HG02981 (cell line): ENCODE measurements around the gene PIK3CG.
"Not testable (repeated sequence)": the region's sequence is repeated elsewhere in the genome, so short reads cannot be mapped to it uniquely, and the experiment has no call there.

Source experiments
- ATAC-seq: cut with Tn5 transposase; IDR thresholded peaks from one replicate; pipeline ENCODE4 v1.9.1; 2021; ENCODE audit warnings: mild to moderate bottlenecking, moderate library complexity; ENCODE audit not compliant: unreplicated experiment

Gene PIK3CG

GRCh38 chr7:106885652-106886051 lies 20.6 kb downstream of the PIK3CG start:
- no peak for ATAC-seq

- ATAC-seq, result peak; percentile 39
Observed at GRCh38 chr7:106887421-106887820, 22.3 kb downstream of the PIK3CG start.

DNA sequence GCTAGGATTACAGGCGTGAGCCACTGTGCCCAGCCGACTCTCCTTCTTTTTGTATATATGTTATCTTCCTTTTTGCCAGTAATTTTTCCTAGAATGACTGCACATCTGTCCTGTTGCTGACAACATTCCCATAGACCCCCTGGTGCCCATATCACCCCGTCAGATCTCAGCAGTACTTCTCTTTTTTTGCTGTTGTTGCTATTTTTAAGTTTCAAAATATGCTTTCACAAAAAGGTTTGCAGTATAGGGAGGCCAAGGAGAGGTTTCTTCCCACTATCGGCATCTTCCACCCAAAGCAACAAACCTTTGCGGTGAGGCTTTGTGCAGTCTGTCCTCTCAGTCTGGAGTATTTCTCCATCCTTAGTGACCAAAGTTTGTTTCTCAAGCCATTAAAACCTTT lies 23.1 kb downstream of the PIK3CG start:
- no peak for ATAC-seq

DNA sequence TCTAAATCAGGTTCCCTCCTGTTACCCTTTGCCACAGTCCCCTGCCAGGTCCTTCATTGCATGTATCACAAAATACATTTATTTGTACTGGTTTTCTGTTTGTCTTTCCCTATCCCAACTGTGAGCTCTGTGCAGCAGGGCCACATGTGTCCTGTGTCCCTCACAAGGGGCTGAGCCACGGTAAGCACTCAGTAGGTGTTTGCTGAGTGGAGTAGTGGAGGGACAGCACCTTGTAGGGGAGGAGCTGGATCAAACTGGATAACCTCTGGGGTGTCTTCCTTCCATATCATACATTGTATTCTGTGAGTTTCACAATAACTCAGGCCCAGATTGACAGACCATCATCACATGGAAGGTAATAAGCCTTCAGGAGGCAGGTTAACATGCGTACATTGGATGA lies 25.9 kb downstream of the PIK3CG start:
- ATAC-seq, result no peak

DNA sequence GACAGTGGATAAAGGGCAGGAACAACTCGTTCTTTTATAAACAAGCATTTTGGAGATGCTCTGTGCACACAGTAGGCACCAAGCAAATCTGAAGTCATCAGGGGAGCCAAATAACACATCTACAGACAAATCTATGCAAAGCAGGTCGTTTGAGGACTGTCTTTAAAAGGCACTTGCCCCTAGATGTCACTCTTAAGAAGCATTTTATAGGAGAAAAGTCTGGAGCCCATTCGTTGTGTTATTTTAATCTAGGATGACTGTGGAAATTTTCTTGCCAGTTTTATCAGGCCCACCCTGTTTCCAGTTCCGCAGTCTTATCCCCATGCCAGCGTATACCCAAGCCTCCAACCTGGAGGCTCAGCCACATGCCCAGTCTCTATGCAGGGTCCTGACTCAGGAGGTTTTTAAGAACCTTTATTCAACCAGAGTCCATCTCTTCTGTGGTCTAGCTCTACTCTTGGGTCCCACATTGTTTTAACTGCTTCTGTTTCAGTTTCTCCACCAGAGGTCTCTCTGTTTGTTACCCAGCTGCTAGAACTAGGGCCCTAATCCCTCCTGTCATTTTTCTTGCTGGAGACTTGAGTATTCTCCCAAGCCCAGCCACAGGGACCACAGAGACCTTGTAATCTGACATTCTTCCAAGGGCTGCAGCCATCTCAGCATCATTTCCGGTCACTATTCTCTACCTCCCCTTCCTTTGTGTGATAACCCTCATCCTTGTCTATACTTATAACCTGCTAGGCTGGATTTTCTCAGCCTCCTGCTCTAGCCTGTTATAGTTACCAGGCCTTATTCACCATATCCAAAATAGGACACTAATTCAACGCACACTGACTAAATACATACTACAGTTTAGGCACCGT lies 26.7 kb downstream of the PIK3CG start:
- ATAC-seq, result no peak

DNA sequence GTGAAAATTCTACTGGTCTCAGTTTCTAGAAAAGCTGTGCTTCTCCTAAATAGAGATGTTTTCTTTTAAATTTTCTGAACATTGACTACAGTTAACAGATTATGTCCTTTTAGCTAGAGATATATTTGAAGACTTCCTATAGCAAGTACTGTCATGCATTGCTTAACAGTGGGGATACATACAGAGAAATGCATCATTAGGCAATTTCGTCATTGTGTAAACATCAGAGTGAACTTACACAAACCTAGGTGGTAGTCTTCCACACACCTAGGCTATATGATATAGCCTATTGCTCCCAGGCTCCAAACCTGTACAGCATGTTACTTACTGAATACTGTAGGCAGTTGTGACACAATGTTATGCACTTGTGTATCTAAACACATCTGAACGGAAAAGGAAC lies 28.5 kb downstream of the PIK3CG start:
- ATAC-seq, result no peak

DNA sequence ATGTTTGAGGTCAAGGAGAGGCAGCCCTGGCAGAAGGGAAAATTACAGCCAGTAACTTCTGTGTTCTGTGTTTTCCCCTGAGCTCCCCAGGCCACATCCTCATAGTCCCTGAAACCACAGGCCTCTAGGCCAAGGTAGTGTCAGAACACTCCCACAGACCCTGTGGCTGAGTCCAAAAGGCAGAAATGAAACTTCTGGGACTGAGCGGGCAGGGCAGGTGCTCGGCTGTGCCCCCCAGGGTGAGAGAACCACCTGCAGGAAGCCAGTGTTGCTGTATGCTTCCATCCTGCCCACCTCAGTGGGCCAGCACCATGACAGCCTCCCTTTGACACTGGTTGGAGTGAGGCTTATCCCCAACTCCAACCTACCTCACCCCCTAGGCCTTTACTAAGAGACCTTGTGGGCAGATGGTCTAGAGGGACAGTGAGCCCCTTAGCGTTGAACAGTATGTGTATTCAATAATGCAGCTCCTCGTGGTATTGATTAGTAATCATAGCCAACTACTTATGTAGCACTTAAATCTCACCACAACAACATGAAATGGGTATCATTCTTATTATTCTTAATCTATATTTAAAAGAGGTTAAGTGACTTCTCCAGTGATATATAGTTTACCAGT lies 30.3 kb downstream of the PIK3CG start:
- peak; percentile 92 for ATAC-seq

GRCh38 chr7:106896231-106896630 lies 31.1 kb downstream of the PIK3CG start:
- no peak for ATAC-seq

GRCh38 chr7:106897553-106897952 lies 32.5 kb downstream of the PIK3CG start:
- ATAC-seq, result not testable (repeated sequence)

DNA sequence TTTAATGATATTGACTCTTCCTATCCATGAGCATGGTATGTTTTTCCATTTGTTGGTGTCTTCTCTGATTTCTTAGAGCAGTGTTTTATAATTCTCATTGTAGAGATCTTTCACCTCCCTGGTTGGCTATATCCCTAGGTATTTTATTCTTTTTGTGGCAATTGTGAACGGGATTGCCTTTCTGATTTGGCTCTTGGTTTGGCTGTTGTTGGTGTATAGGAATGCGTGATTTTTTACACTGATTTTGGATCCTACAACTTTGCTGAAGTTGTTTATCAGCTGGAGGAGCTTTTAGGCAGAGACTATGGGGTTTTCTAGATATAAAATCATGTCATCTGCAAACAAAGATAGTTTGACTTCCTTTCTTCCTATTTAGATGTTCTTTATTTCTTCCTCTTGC lies 33.9 kb downstream of the PIK3CG start:
- ATAC-seq, result not testable (repeated sequence)

DNA sequence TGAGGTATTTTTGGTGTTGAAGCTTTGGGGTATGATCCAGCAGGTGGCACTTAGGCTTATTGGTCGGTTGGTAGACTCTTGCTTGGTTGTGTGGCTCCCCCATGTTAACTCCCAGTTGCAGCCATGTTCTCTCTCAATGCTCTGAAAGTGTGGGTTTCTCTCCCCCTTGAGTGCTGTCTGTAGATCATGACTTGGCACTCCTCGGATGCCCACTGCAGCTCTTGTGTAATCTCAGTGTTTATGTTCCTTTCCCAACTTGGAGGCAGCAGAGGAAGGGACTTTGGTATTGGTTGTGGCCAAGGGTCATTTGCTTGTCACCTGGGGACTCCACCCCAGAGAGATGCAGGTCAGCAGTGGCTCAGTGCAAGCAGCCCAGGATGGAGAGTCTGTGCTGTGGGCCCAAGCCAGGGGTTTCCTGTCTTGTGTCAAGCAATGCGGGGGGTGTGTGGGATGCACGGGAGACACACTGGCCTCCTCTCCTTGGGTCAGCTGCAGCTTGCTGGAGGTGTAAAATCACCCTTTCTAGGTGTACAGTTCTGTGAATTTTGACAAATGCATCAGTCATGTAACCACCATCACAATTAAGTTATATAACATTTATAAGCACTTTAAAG lies 36.9 kb downstream of the PIK3CG start:
- ATAC-seq, result no peak

DNA sequence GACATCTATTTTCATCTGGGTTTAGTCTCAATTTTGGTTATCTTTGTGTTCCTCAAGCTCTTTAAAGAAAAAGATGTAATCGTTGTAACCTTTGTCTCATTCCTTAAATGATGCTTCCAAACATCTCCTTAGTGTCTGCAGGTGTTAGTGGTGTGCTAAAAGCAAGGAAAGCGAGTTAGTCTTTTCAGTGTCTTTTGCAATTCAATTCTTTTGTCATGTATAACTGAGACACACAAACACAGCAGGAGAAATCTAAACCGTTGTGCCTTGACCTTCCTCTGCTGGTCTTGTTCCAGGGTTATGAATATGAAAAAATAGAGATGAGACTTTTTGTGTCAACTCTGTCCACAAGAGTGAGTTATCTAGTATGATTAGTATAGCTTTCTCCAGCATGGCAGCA lies 40.7 kb downstream of the PIK3CG start:
- no peak for ATAC-seq

- no peak for ATAC-seq
Observed at GRCh38 chr7:106911959-106912358, 46.9 kb downstream of the PIK3CG start.

- ATAC-seq, result no peak
Observed at GRCh38 chr7:106914018-106914607, 49.0 kb downstream of the PIK3CG start.

- ATAC-seq, result no peak
Observed at GRCh38 chr7:106915407-106915806, 50.3 kb downstream of the PIK3CG start.

- ATAC-seq, result peak; percentile 96
Observed at GRCh38 chr7:106915873-106916272, 50.8 kb downstream of the PIK3CG start.

DNA sequence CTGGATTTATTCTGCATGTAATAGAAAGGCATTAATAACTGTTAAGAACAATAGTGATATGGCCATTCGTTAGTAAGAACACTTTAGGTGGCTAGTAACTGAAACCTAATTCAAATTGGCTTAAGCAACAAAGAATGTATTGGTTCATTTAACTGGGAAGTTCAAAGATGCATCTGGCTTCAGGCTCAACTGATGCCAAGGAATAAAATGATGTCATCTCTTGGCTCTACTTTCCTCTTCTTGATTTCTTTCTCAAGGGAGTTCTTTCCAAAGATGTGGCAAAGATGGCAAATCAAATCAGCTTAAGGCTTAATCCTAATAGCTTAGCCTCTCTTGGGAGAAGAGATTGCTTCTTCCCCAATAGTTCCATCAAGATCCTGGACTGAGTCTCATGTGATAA lies 51.6 kb downstream of the PIK3CG start:
- no peak for ATAC-seq

DNA sequence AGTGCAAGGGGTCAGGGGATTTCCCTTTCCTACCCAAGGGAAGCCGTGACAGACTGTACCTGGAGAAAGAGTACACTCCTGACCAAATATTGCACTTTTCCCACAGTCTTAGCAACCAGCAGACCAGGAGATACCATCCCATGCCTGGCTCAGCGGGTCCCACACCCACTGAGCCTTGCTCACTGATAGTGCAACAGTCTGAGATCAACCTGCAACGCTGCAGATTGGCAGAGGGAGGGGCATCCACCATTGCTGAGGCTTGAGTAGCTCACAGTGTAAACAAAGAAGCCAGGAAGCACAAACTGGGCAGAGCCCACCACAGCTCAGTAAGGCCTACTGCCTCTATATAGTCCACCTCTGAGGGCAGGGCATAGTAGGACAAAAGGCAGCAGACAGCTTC lies 53.9 kb downstream of the PIK3CG start:
- ATAC-seq, result no peak

DNA sequence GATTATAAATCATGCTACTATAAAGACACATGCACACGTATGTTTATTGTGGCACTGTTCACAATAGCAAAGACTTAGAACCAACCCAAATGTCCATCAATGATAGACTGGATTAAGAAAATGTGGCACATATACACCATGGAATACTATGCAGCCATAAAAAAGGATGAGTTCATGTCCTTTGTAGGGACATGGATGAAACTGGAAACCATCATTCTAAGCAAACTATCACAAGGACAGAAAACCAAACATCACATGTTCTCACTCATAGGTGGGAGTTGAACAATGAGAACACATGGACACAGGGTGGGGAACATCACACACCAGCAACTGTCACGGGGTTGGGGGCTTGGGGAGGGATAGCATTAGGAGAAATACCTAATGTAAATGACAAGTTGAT lies 59.4 kb downstream of the PIK3CG start:
- not testable (repeated sequence) for ATAC-seq

GRCh38 chr7:106926892-106927291 lies 61.8 kb downstream of the PIK3CG start:
- ATAC-seq, result no peak

DNA sequence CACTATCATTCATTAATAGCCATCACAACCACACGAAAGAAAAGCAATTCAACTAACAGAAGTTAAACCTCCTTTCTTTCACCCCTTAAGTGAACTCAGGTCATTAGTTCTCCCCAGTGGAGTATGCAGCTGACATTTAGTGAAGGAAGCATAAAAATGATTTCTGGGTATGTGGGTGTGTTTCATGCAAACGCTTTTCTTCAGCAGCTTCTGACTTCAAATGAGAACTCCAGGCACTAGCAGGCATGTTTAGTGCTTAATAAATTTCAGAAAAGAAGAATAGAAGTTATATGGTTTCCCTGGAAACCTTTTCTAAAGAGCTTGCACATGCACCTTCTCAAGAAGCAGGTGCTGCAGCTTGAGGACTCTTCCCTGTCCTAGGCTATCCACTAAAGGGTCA lies 62.5 kb downstream of the PIK3CG start:
- no peak for ATAC-seq

- ATAC-seq, result not testable (repeated sequence)
Observed at GRCh38 chr7:106929616-106930015, 64.5 kb downstream of the PIK3CG start.
